Sigmoid colon (tissue), 7 donors: ENCODE data around the gene NFIC. TPM values are rescaled to one million over a fixed set of nuclear protein-coding genes. Genes with fewer than 3 reads are reported as not detected.
A peak's percentile ranks its signal among the peaks of the same experiment; 100 is the strongest.

Source experiments
- DNase-seq: peaks from one replicate; pipeline ENCODE4 v3.0.0-alpha.2; 2019
- H3K27ac ChIP-seq, 4 donors: fragments of 200-600 bp; sonication (generic); one replicate each; pipeline ENCODE4 v1.5.1; 2016 to 2019; ENCODE audit warnings: mild to moderate bottlenecking in 1 of 4
- H3K27me3 ChIP-seq, 3 donors: fragments of 200-600 bp; sonication (generic); one replicate each; pipeline ENCODE4 v1.5.1; 2019; ENCODE audit warnings: mild to moderate bottlenecking in 1 of 3
- H3K36me3 ChIP-seq, 4 donors: fragments of 200-600 bp; sonication (generic); one replicate each; pipeline ENCODE4 v1.5.1; 2016 to 2019
- H3K4me1 ChIP-seq, 4 donors: fragments of 200-600 bp; sonication (generic); one replicate each; pipeline ENCODE4 v1.5.1; 2017 to 2019
- H3K4me3 ChIP-seq, 4 donors: fragments of 200-600 bp; sonication (generic); one replicate each; pipeline ENCODE4 v1.5.1; 2017 to 2019; ENCODE audit warnings: mild to moderate bottlenecking in 2 of 4, moderate library complexity in 1 of 4
- H3K9me3 ChIP-seq, 4 donors: fragments of 200-600 bp in 3 of 4; sonication (generic) in 3 of 4; one replicate each; pipeline versions ENCODE4 v1.5.1 to v1.6.1; 2013 to 2019
- CTCF ChIP-seq, 4 experiments: fragments of 450-650 bp in 3 of 4; fragments of 200-600 bp in 1 of 4; IDR thresholded peaks; one replicate each; pipeline ENCODE4 v1.5.1; 2016 to 2019; ENCODE audit warnings: antibody characterized with exemption in 4 of 4, mild to moderate bottlenecking in 3 of 4, moderate library complexity in 2 of 4
- EP300 ChIP-seq, 4 donors: sonication (generic); formaldehyde crosslinking; IDR thresholded peaks; one replicate each; pipeline ENCODE4 v1.6.1; 2017; ENCODE audit warnings: antibody characterized with exemption in 4 of 4
- POLR2A ChIP-seq, 2 donors: fragments of 450-650 bp; IDR thresholded peaks; one replicate each; pipeline ENCODE4 v1.6.1; 2016; ENCODE audit warnings: antibody characterized with exemption in 2 of 2, mild to moderate bottlenecking in 2 of 2, moderate library complexity in 2 of 2
- POLR2AphosphoS5 ChIP-seq, 4 donors: sonication (generic); formaldehyde crosslinking; IDR thresholded peaks; one replicate each; pipeline ENCODE4 v1.6.1; 2017; ENCODE audit warnings: antibody characterized with exemption in 4 of 4
- WGBS, 2 donors: extraction: QIAGEN DNeasy Blood & Tissue Kit; methylation state at CpG; one replicate each; pipeline ENCODE4 v1.1.7; 2013; 5-methylcytosine and 5-hydroxymethylcytosine counted together
- intact Hi-C: fragments of 100-400 bp; cut with DNase I; formaldehyde crosslinking; loops from one replicate; pipeline ENCODE4 v1.15.1; 2023
- polyA plus RNA-seq, 3 donors: library from polyadenylated mRNA; stranded (reverse); fragments of 200-250 nt; gene quantifications; one replicate each; pipeline ENCODE4 v1.2.3, GENCODE V29; 2013
- total RNA-seq, 4 donors: library from RNA; depleted of rRNA; stranded (reverse); fragments of >200 nt; gene quantifications; one replicate each; pipeline ENCODE4 v1.1.0, GENCODE V29; 2016
- donor health status: healthy with polysubstance abuse.
- donor health status: Bipolar disorder and iron deficiency.
- donor health status: healthy.

The NFIC gene
- total and polyA plus RNA-seq, 7 donors: 9.0 to 114 (median 63.2) TPM

- WGBS, 2 donors: 86 to 87% methylated on average over 7 of the region's 7 CpGs
- Histone ChIP-seq H3K27ac (peak overlapping the region; percentile 82 to 92 (median 88)), H3K27me3 (no peaks in the 10 kb centered on the region), H3K4me3 (no peak overlapping the region), H3K4me1 (peaks cover 0 to 74% (median 64%) of the 10 kb centered on the region in 4 donors), H3K9me3 (no peaks in the 10 kb centered on the region), H3K36me3 (peaks cover 29 to 64% (median 52%) of the 10 kb centered on the region in 4 donors)
- intact Hi-C loops: no loop called here
- TF ChIP-seq EP300 (IDR thresholded peaks at IDR 0.05) (no peak), POLR2AphosphoS5 (IDR thresholded peaks at IDR 0.05) (no peak), CTCF (IDR thresholded peaks at IDR 0.05) (no peak), POLR2A (IDR thresholded peaks at IDR 0.05) (no peak)
- no peak for DNase-seq
These were observed 89.1 kb downstream of the NFIC start for GRCh38 chr19:3455393-3455955.

- Histone ChIP-seq H3K27ac (peak overlapping the region; percentile 82 to 92 (median 88)), H3K9me3 (no peaks in the 10 kb centered on the region), H3K36me3 (peaks cover 29 to 66% (median 48%) of the 10 kb centered on the region in 4 donors), H3K4me1 (peaks cover 0 to 75% (median 66%) of the 10 kb centered on the region in 4 donors), H3K27me3 (no peaks in the 10 kb centered on the region), H3K4me3 (no peak overlapping the region)
- intact Hi-C loops: no loop called here
- 89 to 90% methylated on average over 37 of the region's 37 CpGs for WGBS, 2 donors
- no peak for DNase-seq
- TF ChIP-seq POLR2AphosphoS5 (IDR thresholded peaks at IDR 0.05) (no peak), EP300 (IDR thresholded peaks at IDR 0.05) (no peak), CTCF (IDR thresholded peaks at IDR 0.05) (no peak), POLR2A (IDR thresholded peaks at IDR 0.05) (no peak)
These were observed 89.7 kb downstream of the NFIC start for GRCh38 chr19:3455960-3456601.

- Histone ChIP-seq H3K4me3 (no peak overlapping the region), H3K27ac (peak overlapping the region; percentile 82 to 92 (median 88)), H3K36me3 (peaks cover 29 to 71% (median 47%) of the 10 kb centered on the region in 4 donors), H3K4me1 (peaks cover 0 to 66% (median 59%) of the 10 kb centered on the region in 4 donors), H3K9me3 (no peaks in the 10 kb centered on the region), H3K27me3 (no peaks in the 10 kb centered on the region)
- WGBS, 2 donors: 90 to 91% methylated on average over 18 of the region's 18 CpGs
- TF ChIP-seq EP300 (IDR thresholded peaks at IDR 0.05): no peak
- no peak for TF ChIP-seq POLR2AphosphoS5 (IDR thresholded peaks at IDR 0.05)
- no peak for TF ChIP-seq POLR2A (IDR thresholded peaks at IDR 0.05)
- TF ChIP-seq CTCF (IDR thresholded peaks at IDR 0.05): no peak
- DNase-seq: no peak
- intact Hi-C loops: no loop called here
These were observed 90.6 kb downstream of the NFIC start for GRCh38 chr19:3456925-3457527.

- H3K27ac ChIP-seq: peak overlapping the region; percentile 82 to 92 (median 88)
- intact Hi-C loops: no loop called here
- peaks cover 22 to 71% (median 43%) of the 10 kb centered on the region in 4 donors for H3K36me3 ChIP-seq
- 63 to 80% methylated on average over 22 of the region's 22 CpGs for WGBS, 2 donors
- peaks cover 0 to 68% (median 58%) of the 10 kb centered on the region in 4 donors for H3K4me1 ChIP-seq
- DNase-seq: no peak
- no peaks in the 10 kb centered on the region for H3K9me3 ChIP-seq
- TF ChIP-seq POLR2A (IDR thresholded peaks at IDR 0.05) (no peak), CTCF (IDR thresholded peaks at IDR 0.05) (no peak), EP300 (IDR thresholded peaks at IDR 0.05) (peak in 1 of 4 donors; percentile 29), POLR2AphosphoS5 (IDR thresholded peaks at IDR 0.05) (peak in 1 of 4 donors; percentile 10)
- no peak overlapping the region for H3K4me3 ChIP-seq
- no peaks in the 10 kb centered on the region for H3K27me3 ChIP-seq
These were observed 91.3 kb downstream of the NFIC start for GRCh38 chr19:3457528-3458228.
